T-helper 2 cell treated with Interferon-gamma antibody and Interleukin-4, amounts not matched to agents 100 ng/mL and 5 ng/mL, for 36 hours (primary cell): ENCODE data around the gene SLC6A9. TPM values are rescaled to one million over a fixed set of nuclear protein-coding genes. Genes with fewer than 3 reads are reported as not detected.

Source experiments
- intact Hi-C: fragments of 100-400 bp; cut with micrococcal nuclease; formaldehyde crosslinking; loops from one replicate; pipeline ENCODE4 v1.15.1; 2023
- total RNA-seq: library from RNA; stranded (reverse); gene quantifications from 2 replicates; pipeline ENCODE4 v1.2.3, GENCODE V29; 2022

SLC6A9 gene
- total RNA-seq, 1 donor from 2014 or later = 2.6 TPM

- intact Hi-C loops = loop anchor here (1.0 to 2.0 kb wide), 4 partner anchors 17 to 700 kb away; partner anchors contain the start of genes ARMH1, CCDC24, IPO13 and TMEM53
These were observed 57.2 kb downstream of the SLC6A9 start for GRCh38 chr1:43973981-43974442.

GRCh38 chr1:43971336-43971980 is 59.8 kb downstream of the SLC6A9 start:
- intact Hi-C loops = no loop called here

GRCh38 chr1:43970911-43971310 is 60.4 kb downstream of the SLC6A9 start:
- intact Hi-C loops = no loop called here

- intact Hi-C loops = no loop called here
These were observed 60.8 kb downstream of the SLC6A9 start for GRCh38 chr1:43970502-43970901.

- intact Hi-C loops = loop anchor here (1.0 kb wide), 1 partner anchor 24 kb away; the partner anchor contains the start of gene IPO13
These were observed 61.4 kb downstream of the SLC6A9 start, which contains the start of gene DPH2 for GRCh38 chr1:43969746-43970466. Gene DPH2, plus strand, starts transcription at chr1:43970010. Its CDS starts 166 bp downstream, at chr1:43970176.

GRCh38 chr1:43969416-43969745 is 61.9 kb downstream of the SLC6A9 start:
- intact Hi-C loops = loop anchor here (1.0 kb wide), 1 partner anchor 23 kb away; the partner anchor contains the start of gene IPO13

GRCh38 chr1:43968348-43968948 is 62.8 kb downstream of the SLC6A9 start:
- intact Hi-C loops = no loop called here

- intact Hi-C loops = no loop called here
These were observed 65.9 kb downstream of the SLC6A9 start for GRCh38 chr1:43965316-43965715.

GRCh38 chr1:43963890-43964289 is 67.4 kb downstream of the SLC6A9 start:
- intact Hi-C loops = no loop called here

- intact Hi-C loops = no loop called here
These were observed 68.3 kb downstream of the SLC6A9 start for GRCh38 chr1:43963006-43963405.

GRCh38 chr1:43962324-43962723 is 68.9 kb downstream of the SLC6A9 start:
- intact Hi-C loops = no loop called here

- intact Hi-C loops = no loop called here
These were observed 69.6 kb downstream of the SLC6A9 start for GRCh38 chr1:43961692-43962091.

GRCh38 chr1:43960798-43961197 is 70.5 kb downstream of the SLC6A9 start:
- intact Hi-C loops = no loop called here

- intact Hi-C loops = no loop called here
These were observed 72.7 kb downstream of the SLC6A9 start for GRCh38 chr1:43958351-43959255.

- intact Hi-C loops = no loop called here
These were observed 73.7 kb downstream of the SLC6A9 start for GRCh38 chr1:43957407-43958040.

GRCh38 chr1:43956234-43956633 is 75.0 kb downstream of the SLC6A9 start:
- intact Hi-C loops = no loop called here

GRCh38 chr1:43954036-43954435 is 77.2 kb downstream of the SLC6A9 start:
- intact Hi-C loops = no loop called here

- intact Hi-C loops = no loop called here
These were observed 77.9 kb downstream of the SLC6A9 start for GRCh38 chr1:43953361-43953760.

GRCh38 chr1:43952731-43953346 is 78.4 kb downstream of the SLC6A9 start:
- intact Hi-C loops = no loop called here
